Activated CD8-positive, alpha-beta memory T cell treated with anti-CD3 and anti-CD28 coated beads, Interleukin-2, amount 50 U/mL, for 48 hours (primary cell): ENCODE data around the gene DYNC1H1.

Source experiments
- DNase-seq: peaks from one replicate; pipeline ENCODE4 v3.0.0-alpha.2; 2020

DYNC1H1 gene

GRCh38 chr14:101945171-101945570, 19.2 kb upstream of the DYNC1H1 start:
- DNase-seq = no peak

- no peak for DNase-seq
Observed at GRCh38 chr14:101947577-101947903, 16.8 kb upstream of the DYNC1H1 start.

GRCh38 chr14:101947904-101948665, 16.3 kb upstream of the DYNC1H1 start:
- DNase-seq = peak; percentile 99

- no peak for DNase-seq
Observed at GRCh38 chr14:101948666-101949216, 15.6 kb upstream of the DYNC1H1 start.

- no peak for DNase-seq
Observed at GRCh38 chr14:101950100-101950499, 14.3 kb upstream of the DYNC1H1 start.

GRCh38 chr14:101950516-101951215, 13.7 kb upstream of the DYNC1H1 start:
- no peak for DNase-seq

- DNase-seq = no peak
Observed at GRCh38 chr14:101953151-101953550, 11.2 kb upstream of the DYNC1H1 start.

- DNase-seq = no peak
Observed at GRCh38 chr14:101954501-101954900, 9.9 kb upstream of the DYNC1H1 start.

- no peak for DNase-seq
Observed at GRCh38 chr14:101955695-101956161, 8.6 kb upstream of the DYNC1H1 start.

- DNase-seq = no peak
Observed at GRCh38 chr14:101956179-101956885, 8.0 kb upstream of the DYNC1H1 start.

GRCh38 chr14:101957406-101958234, 6.8 kb upstream of the DYNC1H1 start:
- DNase-seq = no peak

- DNase-seq = no peak
Observed at GRCh38 chr14:101958418-101959180, 5.8 kb upstream of the DYNC1H1 start.

GRCh38 chr14:101959277-101959676, 5.1 kb upstream of the DYNC1H1 start:
- DNase-seq = no peak

- peak; percentile 56 for DNase-seq
Observed at GRCh38 chr14:101960225-101960624, 4.1 kb upstream of the DYNC1H1 start.

- peak; percentile 87 for DNase-seq
Observed at GRCh38 chr14:101961011-101961721, 3.2 kb upstream of the DYNC1H1 start.

GRCh38 chr14:101961746-101962502, 2.4 kb upstream of the DYNC1H1 start:
- peak; percentile 47 for DNase-seq

- peak; percentile 56 for DNase-seq
Observed at GRCh38 chr14:101962503-101962874, 1.9 kb upstream of the DYNC1H1 start.

GRCh38 chr14:101963052-101963451, 1.3 kb upstream of the DYNC1H1 start:
- DNase-seq = no peak

GRCh38 chr14:101963656-101964296, 597 bp upstream of the DYNC1H1 start:
- DNase-seq = peak; percentile 56

- peak; percentile 82 for DNase-seq
Observed at GRCh38 chr14:101965181-101965544, 790 bp downstream of the DYNC1H1 start.
